Measurements from ENCODE around the gene GPR107.

Gene GPR107

DNA sequence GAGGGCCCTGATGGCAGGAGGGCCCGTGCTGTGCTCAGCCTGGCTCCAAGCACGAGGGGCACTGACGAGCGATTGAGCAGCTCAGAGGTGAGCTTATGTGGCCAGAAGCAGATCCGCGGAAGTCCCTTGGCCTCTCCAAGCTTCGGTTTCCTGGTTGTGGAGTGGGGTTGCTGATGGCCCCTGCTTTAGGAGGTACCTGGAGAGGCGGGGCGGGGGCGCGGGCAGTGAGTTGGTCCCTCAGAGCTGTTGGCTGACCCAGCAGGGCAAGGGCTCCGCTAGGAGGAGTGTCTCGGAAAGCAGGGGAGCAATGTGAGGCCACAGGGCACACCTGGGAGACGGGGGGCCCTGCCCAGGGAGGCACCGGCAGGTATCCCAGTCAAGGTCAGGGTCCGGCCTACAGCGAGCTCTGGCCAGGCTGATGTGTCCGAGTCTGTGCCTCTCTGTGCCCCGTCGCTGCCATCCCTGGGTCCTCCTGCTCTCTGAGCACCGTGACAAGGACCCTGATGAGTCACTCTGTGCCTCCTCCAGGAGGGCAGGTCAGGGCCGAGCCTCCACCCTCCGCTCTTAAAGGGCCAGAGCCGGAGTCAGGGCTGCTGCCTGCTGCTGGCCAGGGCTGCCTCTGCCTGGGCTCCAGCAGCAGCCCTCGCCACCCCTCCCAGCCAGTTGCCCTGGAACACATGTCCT is 133.3 kb downstream of the GPR107 start:
- DNase-seq (ENCODE audit: low spot score): no peak

DNA sequence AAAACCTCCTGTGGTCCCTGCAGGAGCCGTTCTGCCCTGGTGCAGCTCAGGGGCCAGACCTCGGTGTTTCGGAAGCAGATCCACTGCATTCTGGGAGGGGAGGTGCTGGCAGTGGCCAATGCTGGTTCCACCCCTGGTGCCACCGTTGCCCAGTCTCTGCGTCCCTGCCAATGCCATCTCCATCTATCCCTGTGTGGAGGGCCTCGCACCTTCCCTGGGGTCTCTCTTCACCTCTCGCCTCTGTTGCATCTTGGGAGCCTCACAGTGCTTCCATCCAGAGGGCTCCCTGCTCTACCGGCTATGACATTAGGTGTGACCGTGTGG is 133.8 kb downstream of the GPR107 start:
- TF ChIP-seq, protein P1, sequence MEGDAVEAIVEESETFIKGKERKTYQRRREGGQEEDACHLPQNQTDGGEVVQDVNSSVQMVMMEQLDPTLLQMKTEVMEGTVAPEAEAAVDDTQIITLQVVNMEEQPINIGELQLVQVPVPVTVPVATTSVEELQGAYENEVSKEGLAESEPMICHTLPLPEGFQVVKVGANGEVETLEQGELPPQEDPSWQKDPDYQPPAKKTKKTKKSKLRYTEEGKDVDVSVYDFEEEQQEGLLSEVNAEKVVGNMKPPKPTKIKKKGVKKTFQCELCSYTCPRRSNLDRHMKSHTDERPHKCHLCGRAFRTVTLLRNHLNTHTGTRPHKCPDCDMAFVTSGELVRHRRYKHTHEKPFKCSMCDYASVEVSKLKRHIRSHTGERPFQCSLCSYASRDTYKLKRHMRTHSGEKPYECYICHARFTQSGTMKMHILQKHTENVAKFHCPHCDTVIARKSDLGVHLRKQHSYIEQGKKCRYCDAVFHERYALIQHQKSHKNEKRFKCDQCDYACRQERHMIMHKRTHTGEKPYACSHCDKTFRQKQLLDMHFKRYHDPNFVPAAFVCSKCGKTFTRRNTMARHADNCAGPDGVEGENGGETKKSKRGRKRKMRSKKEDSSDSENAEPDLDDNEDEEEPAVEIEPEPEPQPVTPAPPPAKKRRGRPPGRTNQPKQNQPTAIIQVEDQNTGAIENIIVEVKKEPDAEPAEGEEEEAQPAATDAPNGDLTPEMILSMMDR (IDR thresholded peaks at IDR 0.05; ENCODE audit: extremely low read depth, missing control alignments): no peak
- no peak for DNase-seq (ENCODE audit: low spot score)

More for the DNA sequence above, 133.3 kb downstream of the GPR107 start:
- TF ChIP-seq, protein P1 (IDR thresholded peaks at IDR 0.05; ENCODE audit: extremely low read depth, missing control alignments): no peak

DNA sequence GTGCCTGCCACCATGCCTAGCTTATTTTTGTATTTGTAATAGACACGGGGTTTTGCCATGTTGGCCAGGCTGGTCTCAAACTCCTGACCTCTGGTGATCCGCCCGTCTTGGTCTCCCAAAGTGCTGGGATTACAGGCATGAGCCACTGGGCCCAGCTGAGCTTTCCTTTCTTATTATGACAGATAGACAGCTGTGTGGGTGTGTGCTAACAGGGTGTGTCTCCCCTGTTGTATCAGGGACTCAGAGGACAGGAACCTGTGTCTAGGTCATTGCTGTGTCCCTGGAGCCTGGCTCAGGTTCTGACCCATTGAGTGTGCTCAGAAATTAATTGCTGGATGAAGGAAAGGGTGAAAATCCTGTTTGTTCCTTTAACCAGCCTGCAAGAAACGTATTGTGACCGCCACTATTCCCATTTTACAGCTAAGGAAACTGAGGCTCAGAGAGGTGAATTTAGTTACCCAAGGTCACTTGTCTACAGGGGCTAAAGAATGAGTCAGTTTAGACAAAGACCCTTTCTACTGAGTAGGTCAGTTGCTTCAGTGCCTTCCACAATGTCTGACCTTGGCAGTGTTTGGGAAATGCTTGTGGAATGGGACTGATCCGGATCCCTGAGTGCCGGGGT is 135.3 kb downstream of the GPR107 start:
- no peak for DNase-seq (ENCODE audit: low spot score)
- TF ChIP-seq, protein P1 (IDR thresholded peaks at IDR 0.05; ENCODE audit: extremely low read depth, missing control alignments): no peak

Data from GM20000 (cell line).